HL-60 (cell line): ENCODE results near the gene PSMD11.

Experiments used
- CTCF ChIP-seq: IDR thresholded peaks from one replicate; pipeline ENCODE4 v1.5.1; 2011; ENCODE audit warnings: low read length, control low read depth, inconsistent platforms; ENCODE audit not compliant: insufficient read depth
- GABPA ChIP-seq: IDR thresholded peaks from 2 replicates; pipeline ENCODE4 v1.6.1; 2012; ENCODE audit warnings: low read depth
- POLR2AphosphoS5 ChIP-seq: IDR thresholded peaks from 2 replicates; pipeline ENCODE4 v1.6.1; 2012; ENCODE audit warnings: low read depth
- REST ChIP-seq: IDR thresholded peaks from 2 replicates; pipeline ENCODE4 v1.6.1; 2012; ENCODE audit warnings: low read depth; ENCODE audit not compliant: insufficient replicate concordance

- TF ChIP-seq POLR2AphosphoS5 (no peak), CTCF (no peak), GABPA (no peak), REST (no peak)
Observed at GRCh38 chr17:32490101-32490482, 45.8 kb downstream of the PSMD11 start.
